ENCODE measurements around the gene SMIM10.
"Not testable (repeated sequence)": the region's sequence is repeated elsewhere in the genome, so short reads cannot be mapped to it uniquely, and the experiment has no call there.

Gene SMIM10

DNA sequence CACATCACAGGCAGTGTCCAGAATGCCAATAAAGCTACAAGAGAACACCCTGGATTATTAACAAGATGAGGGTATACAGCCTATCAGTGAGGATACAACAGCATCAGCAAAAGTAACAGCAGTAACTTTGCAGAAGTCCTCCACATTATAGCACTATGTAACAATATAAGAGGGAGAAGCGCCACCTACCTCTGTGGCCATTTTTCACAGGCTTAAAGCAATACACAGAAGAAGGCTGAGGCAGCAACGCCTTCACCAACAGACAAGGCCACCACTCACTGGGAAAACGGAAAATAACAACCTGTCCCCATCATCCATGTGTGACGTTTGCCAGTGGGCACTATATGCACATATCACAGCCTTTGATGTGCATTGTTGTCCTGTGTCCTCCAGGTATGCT lies 19.0 kb downstream of the SMIM10 start:
- DNase-seq (ENCODE audit: low read depth in 1 of 2, low spot score in 1 of 2), result no peak

DNA sequence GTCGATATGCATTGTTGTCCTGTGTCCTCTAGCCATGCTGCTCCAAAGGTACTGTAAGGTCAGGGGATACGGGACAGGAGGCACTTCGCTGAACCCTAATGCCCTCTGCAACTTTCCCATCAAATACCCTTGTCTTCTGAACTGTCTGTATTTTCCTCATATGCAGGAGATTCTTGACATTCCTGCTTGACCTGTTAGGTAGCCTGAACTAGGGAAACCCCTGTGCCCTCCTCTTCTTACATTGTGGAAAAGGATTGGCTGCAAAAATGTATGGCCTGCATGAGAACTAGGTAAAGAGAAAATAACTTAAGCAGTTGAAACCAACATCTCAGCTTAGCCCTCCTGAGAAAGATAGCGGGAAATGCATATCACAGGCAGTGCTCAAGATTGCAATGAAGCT lies 20.1 kb downstream of the SMIM10 start:
- no peak for DNase-seq (ENCODE audit: low read depth in 1 of 2, low spot score in 1 of 2)

DNA sequence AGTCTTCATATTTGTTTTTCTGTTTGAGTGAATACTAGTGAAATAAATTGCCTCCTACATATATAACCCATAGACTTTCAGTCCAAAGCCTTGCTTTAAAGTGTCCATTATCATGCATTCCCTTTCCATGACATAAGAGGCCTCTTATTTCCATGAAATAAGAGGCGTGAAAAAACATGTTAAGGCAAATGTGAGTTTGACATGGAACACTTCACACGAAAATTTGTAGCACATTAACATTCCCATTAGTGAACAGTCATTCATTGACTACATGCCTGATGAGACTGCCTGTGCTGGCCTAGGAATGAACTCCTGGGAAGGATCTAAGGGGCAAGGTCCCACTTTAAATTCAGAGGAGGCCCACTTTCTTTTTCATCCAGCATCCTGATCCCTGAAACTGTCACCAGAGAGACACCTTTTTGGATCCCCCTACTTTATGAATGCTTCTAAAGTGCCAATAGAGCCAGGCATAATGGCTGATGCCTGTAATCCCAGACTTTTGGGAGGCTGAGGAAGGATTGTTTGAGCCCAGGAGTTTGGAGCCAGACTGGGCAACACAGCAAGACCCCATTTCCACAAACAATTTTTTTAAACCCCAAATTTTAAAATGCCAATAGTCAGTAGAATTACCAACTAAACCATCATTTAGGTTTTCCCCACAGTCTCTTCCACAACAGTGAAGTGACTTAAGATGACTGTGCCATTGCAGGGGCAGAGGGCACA lies 24.9 kb downstream of the SMIM10 start:
- no peak for DNase-seq (ENCODE audit: low read depth in 1 of 2, low spot score in 1 of 2)

DNA sequence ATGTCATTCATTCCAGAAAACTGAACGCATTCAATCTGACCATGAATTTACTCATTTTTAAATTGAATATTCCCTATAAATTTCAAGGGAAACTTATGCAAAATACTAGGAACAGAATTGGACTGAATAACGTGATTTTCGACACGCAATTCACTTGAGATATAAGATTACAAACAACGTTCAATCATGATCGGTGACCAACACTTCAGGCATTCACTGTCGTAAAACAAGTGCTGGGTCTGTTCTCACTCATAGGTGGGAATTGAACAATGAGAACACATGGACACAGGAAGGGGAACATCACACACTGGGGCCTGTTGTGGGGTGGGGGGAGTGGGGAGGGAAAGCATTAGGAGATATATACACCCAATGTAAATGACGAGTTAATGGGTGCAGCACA lies 29.1 kb downstream of the SMIM10 start:
- not testable (repeated sequence) for DNase-seq (ENCODE audit: low read depth in 1 of 2, low spot score in 1 of 2)

DNA sequence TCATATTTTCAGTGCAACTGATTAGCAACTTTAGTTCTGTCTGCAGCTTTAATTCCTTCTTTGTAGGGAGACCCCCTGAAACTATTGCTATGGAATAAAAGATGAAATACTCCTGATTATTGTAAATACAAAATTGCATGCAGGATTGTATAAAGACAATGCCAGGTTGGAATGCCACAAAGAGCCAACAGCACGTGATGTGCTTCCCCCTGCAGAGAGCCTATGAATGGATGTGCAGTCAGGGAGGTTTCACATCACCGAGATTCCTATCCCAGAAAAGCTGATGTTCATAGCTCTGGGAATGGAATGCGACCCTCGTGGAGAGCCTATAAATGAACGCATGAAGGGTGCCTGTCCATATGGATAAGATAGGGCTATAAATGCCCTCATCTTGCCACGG lies 33.0 kb downstream of the SMIM10 start:
- not testable (repeated sequence) for DNase-seq (ENCODE audit: low read depth in 1 of 2, low spot score in 1 of 2)

DNA sequence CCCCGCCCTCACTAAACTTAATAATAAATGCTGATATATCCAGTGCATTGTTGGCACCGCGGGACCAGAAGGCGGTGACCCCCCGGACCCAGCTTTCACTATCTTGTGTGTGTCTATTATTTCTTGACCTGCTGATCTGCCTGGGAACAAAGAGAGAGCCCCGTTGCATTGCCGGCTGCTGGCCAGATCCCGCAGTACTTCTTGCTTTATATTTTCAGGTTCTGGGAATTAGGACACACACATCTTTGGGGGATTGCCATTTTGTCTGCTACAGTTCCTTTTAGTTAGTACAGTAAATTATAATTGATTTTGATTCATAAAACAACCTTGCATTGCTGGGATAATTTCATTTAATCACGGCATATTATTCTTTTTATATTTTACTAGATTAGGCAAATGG lies 33.7 kb downstream of the SMIM10 start:
- no peak for DNase-seq (ENCODE audit: low read depth in 1 of 2, low spot score in 1 of 2)

DNA sequence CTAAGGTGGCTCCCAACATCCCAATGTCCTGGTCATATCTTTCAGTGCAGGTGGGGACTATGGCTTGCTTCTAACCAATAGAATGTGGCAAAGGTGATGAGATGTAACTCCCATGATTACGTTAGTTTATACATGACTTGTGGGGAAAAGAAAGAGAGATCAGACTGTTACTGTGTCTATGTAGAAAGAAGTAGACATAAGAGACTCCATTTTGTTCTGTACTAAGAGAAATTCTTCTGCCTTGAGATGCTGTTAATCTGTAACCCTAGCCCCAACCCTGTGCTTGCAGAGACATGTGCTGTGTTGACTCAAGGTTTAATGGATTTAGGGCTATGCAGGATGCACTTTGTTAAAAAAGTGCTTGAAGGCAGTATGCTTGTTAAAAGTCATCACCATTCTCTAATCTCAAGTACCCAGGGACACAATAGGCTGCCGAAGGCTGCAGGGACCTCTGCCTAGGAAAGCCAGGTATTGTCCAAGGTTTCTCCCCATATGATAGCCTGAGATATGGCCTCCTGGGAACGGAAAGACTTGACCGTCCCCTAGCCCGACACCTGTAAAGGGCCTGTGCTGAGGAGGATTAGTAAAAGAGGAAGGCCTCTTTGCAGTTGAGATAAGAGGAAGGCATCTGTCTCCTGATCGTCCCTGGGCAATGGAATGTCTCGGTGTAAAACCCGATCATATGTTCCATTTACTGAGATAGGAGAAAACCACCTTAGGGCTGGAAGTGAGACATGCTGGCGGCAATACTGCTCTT lies 39.6 kb downstream of the SMIM10 start:
- DNase-seq (ENCODE audit: low read depth in 1 of 2, low spot score in 1 of 2), result not testable (repeated sequence)

DNA sequence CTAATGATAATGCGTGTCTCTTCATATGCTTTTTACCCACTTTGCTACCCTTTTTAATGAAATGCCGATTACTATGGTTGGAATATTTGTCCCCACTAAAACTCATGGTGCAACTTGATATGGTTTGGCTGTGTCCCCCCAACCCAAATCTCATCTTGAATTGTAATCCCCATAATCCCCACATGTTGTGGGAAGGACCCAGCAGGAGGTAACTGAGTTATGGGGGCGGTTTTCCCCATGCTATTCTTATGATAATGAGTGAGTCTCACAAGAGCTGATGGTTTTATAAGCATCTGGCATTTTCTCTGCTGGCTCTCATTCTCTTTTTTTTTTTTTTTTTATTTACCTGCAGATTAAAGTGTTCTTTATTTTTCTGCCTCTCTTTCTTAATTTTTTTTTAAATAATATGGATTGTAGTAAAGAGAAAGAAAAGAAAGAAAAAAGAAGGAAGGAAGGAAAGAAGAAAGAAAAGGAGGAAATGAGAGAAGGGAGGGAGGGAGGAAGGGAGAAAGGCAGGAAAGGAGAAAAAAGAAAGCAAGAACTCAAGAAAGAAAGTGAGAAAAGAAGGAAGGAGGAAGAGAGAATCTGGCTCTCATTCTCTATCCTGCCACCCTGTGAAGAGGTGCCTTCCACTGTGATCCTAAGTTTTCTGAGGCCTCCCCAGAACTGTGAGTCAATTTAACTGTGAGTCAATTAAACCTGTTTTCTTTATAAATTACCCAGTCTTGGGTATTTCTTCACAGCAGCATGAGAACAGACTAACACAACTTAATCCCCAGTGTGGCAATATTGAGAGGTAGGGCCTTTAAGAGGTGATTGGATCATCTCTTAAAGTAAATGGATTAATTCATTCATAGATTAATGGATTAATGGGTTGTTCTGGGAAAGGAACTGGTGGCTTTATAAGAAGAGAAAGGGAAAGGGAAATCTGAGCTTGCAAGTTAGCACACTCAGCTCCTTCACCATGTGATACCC lies 50.6 kb downstream of the SMIM10 start:
- DNase-seq (ENCODE audit: low read depth in 1 of 2, low spot score in 1 of 2), result not testable (repeated sequence)

Data from stimulated activated CD4-positive, alpha-beta T cell treated with anti-CD3 and anti-CD28 coated beads, Interleukin-15, amount 100 ng/mL, for 1 hour (primary cell).